DMS 273 (cell line): ENCODE results near the gene SRRM3.
"Not testable (repeated sequence)": the region's sequence is repeated elsewhere in the genome, so short reads cannot be mapped to it uniquely, and the experiment has no call there.

ENCODE experiments used
- DNase-seq: peaks from one replicate; lab custom pipeline; 2025; ENCODE audit not compliant: unreplicated experiment; lab: John Stamatoyannopoulos, UW

Gene SRRM3

GRCh38 chr7:76261329-76261728, 59.6 kb downstream of the SRRM3 start:
- DNase-seq, result no peak

- DNase-seq, result no peak
Observed at GRCh38 chr7:76261931-76262330, 60.2 kb downstream of the SRRM3 start.

DNA sequence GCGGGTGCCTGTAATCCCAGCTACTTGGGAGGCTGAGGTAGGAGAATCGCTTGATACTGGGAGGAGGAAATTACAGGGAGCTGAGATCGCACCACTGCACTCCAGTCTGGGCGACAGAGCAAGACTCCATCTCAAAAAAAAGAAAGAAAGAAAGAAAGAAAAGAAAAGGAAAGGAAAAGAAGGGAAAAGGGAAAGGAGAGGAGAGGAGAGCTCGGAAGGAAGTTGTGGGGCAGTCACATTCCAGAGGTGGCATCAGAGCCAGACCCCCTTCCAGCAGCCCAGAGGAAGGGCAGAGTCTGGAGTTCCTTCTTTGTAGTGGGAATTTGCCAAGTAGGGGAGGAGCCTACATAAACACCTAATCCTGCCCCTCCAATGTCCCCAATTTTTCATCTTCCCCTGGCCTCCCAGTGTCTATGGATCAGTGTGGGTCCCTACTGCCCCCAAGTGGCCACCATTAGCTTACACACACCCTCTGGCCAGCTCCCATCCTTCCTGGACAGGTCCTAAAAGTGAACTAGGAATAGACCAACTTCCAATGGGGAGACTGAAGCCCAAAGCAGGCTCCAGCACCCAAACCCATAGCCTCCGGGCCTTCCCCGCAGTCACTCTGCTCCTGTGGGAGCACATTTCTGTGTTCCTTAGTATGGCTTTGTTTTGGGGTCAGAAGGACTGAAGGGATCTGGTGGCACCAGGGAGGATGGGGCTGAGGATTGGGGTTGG, 61.1 kb downstream of the SRRM3 start:
- peak; percentile 94 for DNase-seq

- DNase-seq, result no peak
Observed at GRCh38 chr7:76265299-76265698, 63.6 kb downstream of the SRRM3 start.

DNA sequence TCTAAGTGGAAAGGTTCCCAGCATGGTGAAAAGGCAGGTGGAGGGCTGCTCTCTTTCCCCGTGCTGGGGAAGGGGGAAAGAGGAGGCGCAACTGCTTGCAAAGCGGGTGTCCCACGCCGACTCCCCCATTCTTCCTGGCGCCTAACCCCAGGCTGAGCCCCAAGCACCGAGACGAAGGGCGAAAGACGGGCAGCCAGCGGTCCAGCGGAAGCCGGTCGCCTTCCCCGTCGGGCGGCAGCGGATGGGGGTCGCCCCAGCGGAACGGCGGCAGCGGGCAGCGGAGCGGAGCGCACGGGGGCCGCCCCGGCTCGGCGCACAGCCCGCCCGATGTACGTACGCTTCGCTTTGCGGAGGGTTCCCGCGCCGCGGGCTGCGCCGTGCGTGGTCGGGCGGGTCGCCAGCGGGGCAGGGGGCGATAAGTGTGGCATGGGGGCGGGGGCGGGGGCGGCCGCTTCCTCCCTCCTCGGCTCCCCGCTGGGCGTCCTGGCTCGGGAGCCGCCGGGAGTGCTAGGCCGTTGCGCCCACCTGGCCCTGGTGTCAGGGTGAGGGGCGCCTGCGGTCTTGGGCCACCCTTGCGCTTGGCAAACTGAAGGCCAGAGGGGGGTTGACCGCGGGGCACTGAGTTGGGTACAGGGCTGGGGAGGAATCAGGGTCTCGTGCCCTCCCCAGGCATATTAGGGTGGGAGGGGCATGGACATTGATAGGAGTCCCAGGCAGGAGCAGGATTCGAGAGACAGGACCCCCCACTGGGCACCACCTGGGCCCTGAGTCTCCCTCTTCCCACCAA, 65.6 kb downstream of the SRRM3 start:
- no peak for DNase-seq

DNA sequence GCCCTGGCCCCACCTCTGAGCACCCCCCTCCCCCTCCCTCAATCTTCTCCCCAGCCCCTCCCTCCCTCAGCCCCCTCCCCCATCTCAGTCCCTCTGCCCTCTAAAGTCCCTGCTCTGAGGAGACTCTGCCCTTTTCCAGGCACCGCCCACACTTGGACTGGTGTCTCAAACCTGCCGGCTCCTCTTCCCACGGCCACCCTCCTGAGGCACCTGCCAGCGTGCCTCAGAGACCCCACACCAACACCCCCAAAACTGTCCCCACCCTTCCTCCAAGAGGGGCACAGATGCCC, 66.1 kb downstream of the SRRM3 start:
- DNase-seq, result no peak

GRCh38 chr7:76268376-76268775, 66.7 kb downstream of the SRRM3 start:
- no peak for DNase-seq

DNA sequence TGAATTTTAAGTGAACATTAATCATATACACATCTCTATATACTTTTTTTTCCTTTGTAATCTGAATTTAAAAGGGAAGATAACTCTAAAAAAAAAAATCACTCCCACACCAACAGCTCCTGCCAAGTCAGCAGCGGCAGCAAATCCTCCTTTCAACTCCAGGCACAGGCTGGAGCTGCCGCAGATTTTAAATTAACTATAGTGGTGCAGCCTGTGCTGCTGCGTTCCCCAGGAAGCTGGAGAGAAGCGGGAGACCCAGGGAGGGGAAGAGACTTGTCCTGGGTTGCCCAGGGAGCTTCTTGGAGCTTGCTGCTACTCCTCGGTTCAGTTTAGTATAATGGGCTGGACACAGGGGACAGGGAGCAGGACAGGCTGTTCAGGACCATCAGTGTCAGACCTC, 68.2 kb downstream of the SRRM3 start:
- DNase-seq, result no peak

DNA sequence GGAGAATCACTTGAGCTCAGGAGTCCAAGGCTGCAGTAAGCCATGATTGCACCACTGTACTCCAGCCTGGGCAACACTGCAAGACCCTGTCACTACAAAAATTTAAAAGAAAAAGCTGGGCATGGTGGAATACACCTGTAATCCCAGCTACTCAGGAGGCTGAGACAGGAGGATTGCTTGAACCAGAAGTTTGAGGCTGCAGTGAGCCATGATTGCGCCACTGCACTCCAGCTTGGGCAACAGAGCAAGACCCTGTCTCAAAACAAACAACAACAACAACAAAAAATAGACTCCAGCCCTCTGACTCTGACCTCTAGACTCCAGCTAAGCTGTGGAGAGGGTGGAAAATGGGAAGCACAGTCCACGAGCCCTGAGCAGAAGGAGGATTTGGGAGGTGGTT, 69.7 kb downstream of the SRRM3 start:
- DNase-seq, result not testable (repeated sequence)

- DNase-seq, result no peak
Observed at GRCh38 chr7:76272142-76272541, 70.4 kb downstream of the SRRM3 start.

DNA sequence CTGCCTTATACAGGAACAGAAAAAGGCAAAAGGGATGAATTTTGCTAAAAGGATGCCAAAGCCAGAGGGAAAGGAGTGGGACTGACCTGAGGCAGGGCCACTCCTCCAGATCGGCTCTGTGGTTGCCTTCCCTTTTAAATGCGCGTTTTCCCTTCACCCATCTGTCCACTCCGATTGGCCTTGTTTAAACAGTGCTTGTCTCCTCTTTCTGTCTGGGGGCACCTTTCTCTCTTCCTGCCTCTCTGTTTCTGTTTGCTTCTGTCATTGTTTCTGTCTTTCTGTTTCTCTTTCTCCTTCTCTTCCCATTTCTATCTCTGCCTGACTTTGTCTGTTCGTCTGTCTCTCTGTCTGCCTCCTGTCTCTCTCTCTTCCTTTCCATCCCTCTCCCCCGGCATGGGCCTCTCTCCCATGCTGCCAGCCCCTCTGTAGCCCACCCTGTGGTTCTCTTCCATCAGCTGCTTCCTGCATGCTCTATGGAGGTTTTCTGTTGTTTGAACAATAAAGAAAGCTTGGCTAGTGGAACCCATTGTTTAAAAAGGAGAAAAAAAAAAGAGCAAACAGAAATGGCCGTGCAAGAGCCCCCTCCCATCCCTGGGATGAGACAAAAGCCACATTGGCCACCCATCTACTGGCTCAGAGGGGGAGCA, 71.3 kb downstream of the SRRM3 start:
- no peak for DNase-seq

- DNase-seq, result no peak
Observed at GRCh38 chr7:76273503-76273902, 71.8 kb downstream of the SRRM3 start.

GRCh38 chr7:76278540-76278939, 76.8 kb downstream of the SRRM3 start:
- peak; percentile 69 for DNase-seq

- no peak for DNase-seq
Observed at GRCh38 chr7:76280408-76280807, 78.7 kb downstream of the SRRM3 start.

- peak; percentile 53 for DNase-seq
Observed at GRCh38 chr7:76281006-76281705, 79.5 kb downstream of the SRRM3 start.

DNA sequence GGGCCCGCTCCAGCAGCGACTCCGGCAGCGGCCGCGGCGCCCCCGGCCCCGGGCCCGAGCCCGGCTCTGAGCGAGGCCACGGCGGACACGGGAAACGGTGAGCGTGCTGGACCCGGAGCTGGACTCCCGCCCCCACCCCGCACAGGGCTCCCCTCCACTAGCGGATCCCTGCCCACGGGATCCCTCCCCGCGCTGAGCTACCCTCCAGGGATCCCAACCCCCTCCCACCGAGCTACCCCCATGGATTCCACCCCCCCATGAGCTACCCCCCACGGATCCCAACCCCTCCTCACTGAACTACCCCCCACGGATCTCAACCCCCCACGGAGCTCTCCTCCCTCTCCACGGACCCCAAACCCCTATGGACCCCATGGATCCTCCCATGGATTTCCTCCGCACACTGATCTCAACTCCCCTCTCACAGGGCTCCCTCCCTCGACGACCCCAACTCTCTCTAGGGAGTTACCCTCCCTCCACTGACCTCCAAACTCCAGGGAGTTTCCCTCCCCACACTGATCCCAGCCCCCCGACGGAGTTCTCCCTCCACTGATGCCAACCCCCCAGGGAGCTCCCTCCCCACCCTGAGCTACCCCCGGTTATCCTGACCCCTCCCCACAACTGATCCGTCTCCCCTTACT, 80.1 kb downstream of the SRRM3 start:
- DNase-seq, result no peak

- peak; percentile 70 for DNase-seq
Observed at GRCh38 chr7:76282344-76283253, 80.9 kb downstream of the SRRM3 start.

DNA sequence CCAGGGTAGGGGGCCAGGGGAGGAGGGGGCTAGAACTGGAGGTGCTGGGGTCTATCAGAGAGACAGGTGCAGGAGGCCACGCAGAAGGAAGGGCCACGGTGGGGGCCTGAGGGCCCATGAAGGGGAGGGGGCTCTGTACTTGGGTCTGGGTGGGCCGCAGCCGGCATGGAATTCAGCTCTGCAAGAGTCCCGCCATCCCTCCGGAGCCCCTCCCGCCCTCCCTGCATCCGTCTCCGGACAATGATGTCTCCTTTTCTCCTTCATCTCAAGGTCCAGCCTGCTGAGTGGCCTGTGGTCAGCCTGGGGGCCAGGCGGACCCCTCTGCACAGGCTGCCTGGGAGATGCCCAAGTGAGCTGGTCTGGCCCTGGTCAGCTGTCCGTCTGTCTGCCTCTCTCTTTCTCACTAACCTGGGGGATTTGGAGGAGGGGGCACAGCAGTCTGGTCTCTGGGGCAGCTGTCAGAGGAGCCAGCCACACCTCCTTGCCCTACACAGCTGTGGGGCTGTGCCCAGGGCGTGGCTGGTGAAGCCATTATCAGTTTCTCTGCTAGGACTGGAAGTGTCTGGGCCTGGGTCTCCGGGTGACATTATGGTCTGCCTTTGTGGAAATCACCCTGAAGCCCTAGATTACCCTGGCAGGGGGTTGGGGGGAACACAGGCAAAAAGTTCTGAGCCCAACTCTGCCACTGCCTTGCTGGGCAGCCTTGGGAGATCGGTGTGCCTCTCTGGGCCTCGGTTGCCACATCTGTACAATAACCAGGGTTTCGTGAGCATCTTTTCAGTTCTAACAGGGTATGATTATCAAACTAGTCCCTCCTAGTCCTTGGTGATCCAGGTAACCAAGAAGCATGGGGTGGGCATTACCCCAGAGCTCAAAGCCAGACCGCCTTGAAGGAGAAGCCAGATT, 81.8 kb downstream of the SRRM3 start:
- no peak for DNase-seq
